PFSK-1 (cell line): ENCODE data around the gene CEP112.

ENCODE experiments used
- FOXP2 ChIP-seq: optimal IDR thresholded peaks from 2 replicates; pipeline ENCODE3; 2011; ENCODE audit warnings: borderline replicate concordance, control low read depth, inconsistent platforms; ENCODE audit not compliant: insufficient read depth; ENCODE audit errors: extremely low read length, extremely low read depth
- POLR2AphosphoS5 ChIP-seq: IDR thresholded peaks from 2 replicates; pipeline ENCODE4 v1.6.1; 2012; ENCODE audit warnings: low read depth, mild to moderate bottlenecking, control low read depth, low read length, moderate library complexity
- REST ChIP-seq, 2 experiments: IDR thresholded peaks; 2 replicates each; pipeline versions ENCODE4 v1.6.1 to v1.8.0; 2011 to 2012; ENCODE audit warnings: low read depth in 2 of 2, low read length in 2 of 2, control low read depth in 1 of 2, inconsistent platforms in 1 of 2, mild to moderate bottlenecking in 1 of 2, moderate library complexity in 1 of 2; ENCODE audit not compliant: insufficient read depth in 1 of 2
- SIN3A ChIP-seq: IDR thresholded peaks from 2 replicates; pipeline ENCODE4 v1.6.1; 2012; ENCODE audit warnings: mild to moderate bottlenecking, low read length, moderate library complexity, borderline replicate concordance; ENCODE audit not compliant: insufficient read depth
- TAF1 ChIP-seq: IDR thresholded peaks from 2 replicates; pipeline ENCODE4 v1.6.1; 2012; ENCODE audit warnings: low read length, control low read depth, borderline replicate concordance; ENCODE audit not compliant: insufficient read depth

Gene CEP112

GRCh38 chr17:65688307-65688706 lies 503.6 kb downstream of the CEP112 start:
- no peak for TF ChIP-seq REST (IDR thresholded peaks at IDR 0.05; ENCODE audit: insufficient read depth in 1 of 2, low read depth in 2 of 2, low read length in 2 of 2)
- TF ChIP-seq SIN3A = no peak
- no peak for TF ChIP-seq FOXP2
- no peak for TF ChIP-seq TAF1
- no peak for TF ChIP-seq POLR2AphosphoS5

GRCh38 chr17:65685110-65685509 lies 506.8 kb downstream of the CEP112 start:
- TF ChIP-seq TAF1 = no peak
- TF ChIP-seq POLR2AphosphoS5 = no peak
- TF ChIP-seq REST (IDR thresholded peaks at IDR 0.05; ENCODE audit: insufficient read depth in 1 of 2, low read depth in 2 of 2, low read length in 2 of 2) = no peak
- no peak for TF ChIP-seq SIN3A
- TF ChIP-seq FOXP2 = no peak

- TF ChIP-seq REST (IDR thresholded peaks at IDR 0.05; ENCODE audit: insufficient read depth in 1 of 2, low read depth in 2 of 2, low read length in 2 of 2) (no peak), TAF1 (no peak), FOXP2 (no peak)
These were observed 507.3 kb downstream of the CEP112 start for GRCh38 chr17:65684631-65685030.

GRCh38 chr17:65683428-65683827 lies 508.5 kb downstream of the CEP112 start:
- TF ChIP-seq TAF1 (no peak), POLR2AphosphoS5 (no peak), FOXP2 (no peak), SIN3A (no peak), REST (IDR thresholded peaks at IDR 0.05; ENCODE audit: insufficient read depth in 1 of 2, low read depth in 2 of 2, low read length in 2 of 2) (no peak)

- TF ChIP-seq POLR2AphosphoS5 = no peak
- no peak for TF ChIP-seq TAF1
- no peak for TF ChIP-seq REST (IDR thresholded peaks at IDR 0.05; ENCODE audit: insufficient read depth in 1 of 2, low read depth in 2 of 2, low read length in 2 of 2)
- no peak for TF ChIP-seq SIN3A
- no peak for TF ChIP-seq FOXP2
These were observed 512.6 kb downstream of the CEP112 start for GRCh38 chr17:65679165-65679845.
